Immature natural killer cell (primary cell): Measurements from ENCODE around the gene SGMS1. TPM values are rescaled to one million over a fixed set of nuclear protein-coding genes. Genes with fewer than 3 reads are reported as not detected.
A peak's percentile ranks its signal among the peaks of the same experiment; 100 is the strongest.
"Not testable (repeated sequence)": the region's sequence is repeated elsewhere in the genome, so short reads cannot be mapped to it uniquely, and the experiment has no call there.

Experiments
- DNase-seq, 3 donors: peaks; one replicate each; pipeline ENCODE4 v3.0.0; 2022; ENCODE audit warnings: mixed read lengths in 1 of 3
- H3K27ac Mint-ChIP-seq, 6 donors: one replicate each; pipeline ENCODE4 v1.8.0; 2020; ENCODE audit warnings: mixed read lengths in 6 of 6, mild to moderate bottlenecking in 5 of 6, inconsistent platforms in 4 of 6, moderate library complexity in 3 of 6
- H3K27me3 Mint-ChIP-seq, 3 donors: one replicate each; pipeline ENCODE4 v1.8.0; 2020 to 2021; ENCODE audit warnings: low read depth in 3 of 3, mild to moderate bottlenecking in 3 of 3, mixed read lengths in 3 of 3, moderate library complexity in 3 of 3, inconsistent platforms in 1 of 3
- H3K36me3 Mint-ChIP-seq, 3 donors: one replicate each; pipeline ENCODE4 v1.8.0; 2020; ENCODE audit warnings: mixed read lengths in 3 of 3, inconsistent platforms in 2 of 3, mild to moderate bottlenecking in 2 of 3
- H3K4me1 Mint-ChIP-seq, 2 donors: one replicate each; pipeline ENCODE4 v1.8.0; 2020; ENCODE audit warnings: inconsistent platforms in 2 of 2, mild to moderate bottlenecking in 2 of 2, mixed read lengths in 2 of 2, moderate library complexity in 1 of 2
- H3K4me3 Mint-ChIP-seq, 5 donors: one replicate each; pipeline ENCODE4 v1.8.0; 2020; ENCODE audit warnings: mild to moderate bottlenecking in 5 of 5, mixed read lengths in 5 of 5, inconsistent platforms in 3 of 5, moderate library complexity in 3 of 5
- H3K9me3 Mint-ChIP-seq, 6 donors: one replicate each; pipeline ENCODE4 v1.8.0; 2020; ENCODE audit warnings: mild to moderate bottlenecking in 6 of 6, mixed read lengths in 6 of 6, inconsistent platforms in 4 of 6, moderate library complexity in 3 of 6
- polyA plus RNA-seq, 3 donors: library from polyadenylated mRNA; unstranded; fragments of 300-500 nt; fragmentation: Illumina TruSeq; gene quantifications; one replicate each; pipeline ENCODE4 v1.2.3, GENCODE V29; 2021

The SGMS1 gene
- polyA plus RNA-seq, 3 donors from 2014 or later = 9.2 to 13.3 (median 11.8) TPM

GRCh38 chr10:50577681-50578350 is 45.9 kb downstream of the SGMS1 start:
- H3K27me3 Mint-ChIP-seq = peaks cover 0 to 2% (median 0%) of the 10 kb centered on the region in 3 donors
- peaks cover 39 to 86% of the 10 kb centered on the region in 2 donors for H3K4me1 Mint-ChIP-seq
- H3K36me3 Mint-ChIP-seq = no peaks in the 10 kb centered on the region
- DNase-seq = no peak
- no peaks in the 10 kb centered on the region for H3K9me3 Mint-ChIP-seq
- H3K4me3 Mint-ChIP-seq = no peak overlapping the region
- no peak overlapping the region for H3K27ac Mint-ChIP-seq

DNA sequence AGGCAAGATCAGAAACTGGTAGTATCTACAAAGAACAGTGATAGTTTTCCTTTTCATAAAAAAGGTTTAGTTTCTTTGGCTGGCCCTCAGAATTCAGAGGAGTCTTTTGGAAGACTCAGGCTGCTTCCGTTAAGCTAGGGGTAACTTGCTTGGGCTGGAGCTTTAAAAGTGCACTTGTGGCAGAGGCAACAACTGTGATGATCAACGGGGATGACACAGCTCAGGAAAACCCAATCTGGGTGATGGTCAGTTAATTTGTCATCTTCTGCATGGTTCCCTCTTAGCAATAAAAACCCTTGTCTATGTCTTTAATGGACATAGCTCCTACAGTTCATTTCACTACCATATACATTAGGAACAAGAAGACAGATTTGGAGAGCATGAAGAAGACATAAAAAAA is 46.7 kb downstream of the SGMS1 start:
- Mint-ChIP-seq H3K27ac (peak overlapping the region in 1 of 6 donors; percentile 4), H3K4me3 (no peak overlapping the region), H3K27me3 (peaks cover 0 to 2% (median 0%) of the 10 kb centered on the region in 3 donors), H3K9me3 (no peaks in the 10 kb centered on the region), H3K4me1 (peaks cover 43 to 86% of the 10 kb centered on the region in 2 donors), H3K36me3 (no peaks in the 10 kb centered on the region)
- no peak for DNase-seq

DNA sequence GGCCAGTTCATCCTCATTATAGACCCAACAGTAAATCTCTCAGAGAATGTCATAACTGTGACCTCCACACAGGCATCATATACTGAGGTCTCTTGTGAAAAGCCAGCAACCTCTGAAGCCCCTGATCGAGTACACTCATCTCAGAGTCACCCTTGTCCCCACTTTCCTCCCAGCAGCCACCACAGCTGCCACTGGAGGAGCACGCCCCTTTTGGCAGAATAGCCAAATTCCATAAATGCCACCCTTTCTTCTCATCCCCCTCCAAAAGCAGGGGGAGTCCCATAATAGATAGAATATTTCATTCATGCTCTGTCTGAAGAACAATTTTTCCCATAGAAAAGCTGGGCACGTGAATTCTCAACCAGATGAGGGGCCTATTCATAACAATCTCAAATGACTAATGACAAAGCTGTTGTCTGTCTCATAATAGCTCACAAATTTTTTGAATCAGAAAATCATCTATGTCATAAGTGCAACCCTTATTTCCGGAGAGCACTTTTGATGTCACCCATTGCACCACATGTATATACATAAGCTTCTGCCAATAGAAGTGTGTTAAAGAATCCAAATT is 47.4 kb downstream of the SGMS1 start:
- DNase-seq = peak in 1 of 3 donors; percentile 4
- Mint-ChIP-seq H3K27me3 (peaks cover 0 to 2% (median 0%) of the 10 kb centered on the region in 3 donors), H3K36me3 (no peaks in the 10 kb centered on the region), H3K4me1 (peaks cover 39 to 82% of the 10 kb centered on the region in 2 donors), H3K4me3 (no peak overlapping the region), H3K27ac (no peak overlapping the region), H3K9me3 (no peaks in the 10 kb centered on the region)

- peaks cover 33 to 76% of the 10 kb centered on the region in 2 donors for H3K4me1 Mint-ChIP-seq
Measured at GRCh38 chr10:50575477-50576244, 48.1 kb downstream of the SGMS1 start.

DNA sequence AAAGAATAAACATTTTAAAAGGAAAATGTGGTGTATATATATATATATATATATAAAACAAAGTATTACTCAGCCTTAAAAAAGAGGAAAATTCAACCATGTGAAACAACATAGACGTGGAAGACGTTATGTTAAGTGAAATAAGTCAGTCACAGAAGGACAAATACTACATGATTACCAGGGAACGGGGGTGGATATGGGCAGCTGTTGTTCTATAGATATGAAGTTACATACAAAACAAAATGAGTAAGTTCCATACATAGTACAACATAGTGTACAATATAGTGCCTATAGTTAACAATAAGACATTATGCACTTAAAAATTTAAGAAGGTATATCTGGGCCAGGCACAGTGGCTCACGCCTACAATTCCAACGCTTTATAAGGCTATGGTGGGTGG is 48.8 kb downstream of the SGMS1 start:
- Mint-ChIP-seq H3K27ac (no peak overlapping the region), H3K27me3 (peaks cover 0 to 2% (median 0%) of the 10 kb centered on the region in 3 donors), H3K4me3 (no peak overlapping the region), H3K4me1 (peaks cover 27 to 75% of the 10 kb centered on the region in 2 donors), H3K36me3 (peaks cover 0 to 3% (median 0%) of the 10 kb centered on the region in 3 donors), H3K9me3 (no peaks in the 10 kb centered on the region)
- DNase-seq = no peak

More at GRCh38 chr10:50575477-50576244, 48.1 kb downstream of the SGMS1 start:
- H3K27me3 Mint-ChIP-seq = peaks cover 0 to 2% (median 0%) of the 10 kb centered on the region in 3 donors
- H3K9me3 Mint-ChIP-seq = no peaks in the 10 kb centered on the region
- H3K27ac Mint-ChIP-seq = peak overlapping the region in 1 of 6 donors; percentile 46
- DNase-seq = no peak
- no peak overlapping the region for H3K4me3 Mint-ChIP-seq
- H3K36me3 Mint-ChIP-seq = no peaks in the 10 kb centered on the region

- Mint-ChIP-seq H3K36me3 (peaks cover 0 to 4% (median 0%) of the 10 kb centered on the region in 3 donors), H3K9me3 (no peaks in the 10 kb centered on the region), H3K4me3 (no peak overlapping the region), H3K27me3 (peaks cover 0 to 2% (median 0%) of the 10 kb centered on the region in 3 donors), H3K27ac (no peak overlapping the region), H3K4me1 (peaks cover 27 to 71% of the 10 kb centered on the region in 2 donors)
- DNase-seq = no peak
Measured at GRCh38 chr10:50574305-50574704, 49.5 kb downstream of the SGMS1 start.

GRCh38 chr10:50572017-50572491 is 51.7 kb downstream of the SGMS1 start:
- no peak overlapping the region for H3K27ac Mint-ChIP-seq
- DNase-seq = no peak
- peaks cover 22 to 69% of the 10 kb centered on the region in 2 donors for H3K4me1 Mint-ChIP-seq

GRCh38 chr10:50568750-50569149 is 55.0 kb downstream of the SGMS1 start:
- H3K27ac Mint-ChIP-seq, DNase-seq, H3K36me3 Mint-ChIP-seq, H3K9me3 Mint-ChIP-seq, H3K27me3 Mint-ChIP-seq, H3K4me3 Mint-ChIP-seq: not testable (repeated sequence)
- H3K4me1 Mint-ChIP-seq = peaks cover 12 to 46% of the 10 kb centered on the region in 2 donors

More at GRCh38 chr10:50572017-50572491, 51.7 kb downstream of the SGMS1 start:
- Mint-ChIP-seq H3K9me3 (no peaks in the 10 kb centered on the region), H3K4me3 (no peak overlapping the region), H3K27me3 (peaks cover 0 to 2% (median 0%) of the 10 kb centered on the region in 3 donors), H3K36me3 (peaks cover 0 to 4% (median 0%) of the 10 kb centered on the region in 3 donors)

GRCh38 chr10:50567384-50567783 is 56.4 kb downstream of the SGMS1 start:
- no peak for DNase-seq
- peaks cover 6 to 34% of the 10 kb centered on the region in 2 donors for H3K4me1 Mint-ChIP-seq
- peaks cover 0 to 3% (median 0%) of the 10 kb centered on the region in 3 donors for H3K27me3 Mint-ChIP-seq
- H3K36me3 Mint-ChIP-seq = peaks cover 0 to 9% (median 0%) of the 10 kb centered on the region in 3 donors
- no peak overlapping the region for H3K4me3 Mint-ChIP-seq
- no peaks in the 10 kb centered on the region for H3K9me3 Mint-ChIP-seq
- no peak overlapping the region for H3K27ac Mint-ChIP-seq

- H3K4me3 Mint-ChIP-seq = no peak overlapping the region
Measured at GRCh38 chr10:50566150-50566549, 57.6 kb downstream of the SGMS1 start.

GRCh38 chr10:50565301-50566083 is 58.3 kb downstream of the SGMS1 start:
- Mint-ChIP-seq H3K4me1 (peaks cover 8 to 27% of the 10 kb centered on the region in 2 donors), H3K9me3 (no peaks in the 10 kb centered on the region), H3K27ac (peak overlapping the region in 2 of 6 donors; percentile 10 to 45), H3K27me3 (peaks cover 0 to 3% (median 0%) of the 10 kb centered on the region in 3 donors), H3K36me3 (peaks cover 0 to 9% (median 0%) of the 10 kb centered on the region in 3 donors), H3K4me3 (no peak overlapping the region)
- no peak for DNase-seq

More at GRCh38 chr10:50566150-50566549, 57.6 kb downstream of the SGMS1 start:
- Mint-ChIP-seq H3K27me3 (peaks cover 0 to 3% (median 0%) of the 10 kb centered on the region in 3 donors), H3K27ac (peak overlapping the region in 1 of 6 donors; percentile 12), H3K4me1 (peaks cover 8 to 27% of the 10 kb centered on the region in 2 donors), H3K36me3 (peaks cover 0 to 9% (median 0%) of the 10 kb centered on the region in 3 donors), H3K9me3 (no peaks in the 10 kb centered on the region)
- DNase-seq = no peak

DNA sequence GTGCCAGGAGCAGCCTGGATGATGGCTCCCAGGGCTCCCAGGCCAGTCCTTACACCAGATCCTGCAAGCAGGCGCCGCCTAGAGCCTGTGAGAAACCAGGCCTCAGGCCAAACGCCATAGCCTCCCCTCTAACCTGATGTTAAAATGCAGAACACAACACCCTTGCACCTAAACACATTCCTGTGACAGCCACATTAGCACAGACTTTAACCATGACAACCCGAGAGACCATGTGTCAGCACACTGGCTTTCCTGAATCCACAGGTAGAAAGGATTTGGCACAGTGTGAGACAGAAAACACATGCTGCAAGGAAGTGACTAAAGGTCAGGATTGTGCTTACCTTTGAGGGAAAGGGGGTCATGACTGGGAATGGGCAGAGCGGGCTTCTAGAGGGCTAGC is 59.9 kb downstream of the SGMS1 start:
- Mint-ChIP-seq H3K27ac (peak overlapping the region in 1 of 6 donors; percentile 1), H3K36me3 (peaks cover 0 to 5% (median 0%) of the 10 kb centered on the region in 3 donors)

GRCh38 chr10:50561816-50562215 is 61.9 kb downstream of the SGMS1 start:
- Mint-ChIP-seq H3K27ac (peak overlapping the region in 1 of 6 donors; percentile 12), H3K36me3 (peaks cover 0 to 5% (median 0%) of the 10 kb centered on the region in 3 donors), H3K9me3 (no peaks in the 10 kb centered on the region), H3K4me1 (peaks cover 8 to 11% of the 10 kb centered on the region in 2 donors), H3K27me3 (peaks cover 0 to 3% (median 1%) of the 10 kb centered on the region in 3 donors), H3K4me3 (no peak overlapping the region)
- peak in 1 of 3 donors; percentile 3 for DNase-seq

More for the DNA sequence above, 59.9 kb downstream of the SGMS1 start:
- Mint-ChIP-seq H3K4me1 (peaks cover 8 to 24% of the 10 kb centered on the region in 2 donors), H3K27me3 (peaks cover 0 to 3% (median 0%) of the 10 kb centered on the region in 3 donors), H3K4me3 (no peak overlapping the region), H3K9me3 (no peaks in the 10 kb centered on the region)
- DNase-seq = no peak
